Measurements from ENCODE around the gene ACO2. TPM values are rescaled to one million over a fixed set of nuclear protein-coding genes. Genes with fewer than 3 reads are reported as not detected.

The ACO2 gene
- total and polyA plus RNA-seq, 2 of the 13 experiments (the other 11 are each of a cell fraction or from before 2014, with no cell fraction given) = 19.2 to 45.6 TPM

DNA sequence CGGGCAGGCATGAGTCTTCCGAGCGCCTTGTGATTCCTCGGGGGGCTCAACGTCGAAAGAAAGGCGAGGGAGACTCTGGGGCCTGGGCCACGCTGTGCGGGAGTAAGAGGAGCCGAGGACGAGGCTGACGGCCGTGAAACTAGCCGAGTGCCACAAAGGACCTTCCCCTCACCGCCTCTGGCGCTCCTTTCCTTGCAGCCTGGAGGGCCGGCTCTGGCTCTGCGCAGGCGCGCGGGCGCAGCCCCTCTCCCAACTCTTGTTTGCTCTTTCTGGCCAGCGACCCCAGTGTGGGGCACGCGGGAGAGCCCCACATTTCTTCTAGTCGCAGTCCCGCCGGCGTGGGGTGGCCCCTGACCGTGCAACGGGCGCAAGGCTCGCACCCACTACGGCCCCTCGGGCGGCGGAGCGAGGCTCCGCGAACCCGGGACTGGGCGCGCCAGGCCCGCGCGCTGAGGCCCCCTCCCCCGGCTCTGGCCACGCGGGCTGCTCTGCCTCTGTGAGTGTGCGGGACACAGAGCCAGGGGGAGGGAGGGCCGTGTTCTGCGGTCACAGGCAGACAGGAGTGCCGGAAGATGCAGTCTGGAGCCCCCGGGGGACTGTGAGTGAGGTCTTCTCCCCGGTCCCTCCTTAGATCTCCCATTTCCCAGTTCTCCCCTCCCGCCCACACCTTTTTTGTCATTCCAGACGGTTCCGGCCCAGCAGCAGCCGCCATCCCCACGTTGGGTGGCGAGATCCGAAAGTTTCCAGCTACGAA, 21.3 kb upstream of the ACO2 start (continued):
- TF ChIP-seq ZFP37 (CRISPR knock-in tag; IDR thresholded peaks at IDR 0.05; ENCODE audit: borderline replicate concordance) (no peak), YY1 (IDR thresholded peaks at IDR 0.05; ENCODE audit: insufficient read depth, insufficient replicate concordance, low read depth, low read length) (peak; percentile 9), KLF16 (CRISPR knock-in tag; IDR thresholded peaks at IDR 0.05) (peak in 1 of 2 experiments; percentile 15; a peak in 1 of 4 replicates), KDM6A (CRISPR knock-in tag; IDR thresholded peaks at IDR 0.05; ENCODE audit: low read depth) (no peak), RARA (CRISPR knock-in tag; IDR thresholded peaks at IDR 0.05) (peak; percentile 1; the same call in 1 of the 2 replicates), RAD21 (CRISPR knock-in tag; IDR thresholded peaks at IDR 0.05) (peak; percentile 60; the same call in 1 of the 2 replicates), AGO2 (optimal IDR thresholded peaks at IDR 0.05; ENCODE audit: low read depth, low read length) (peak; percentile 98), ZNF121 (CRISPR knock-in tag; IDR thresholded peaks at IDR 0.05) (no peak), SALL2 (CRISPR knock-in tag; IDR thresholded peaks at IDR 0.05) (no peak), ZSCAN22 (CRISPR knock-in tag; IDR thresholded peaks at IDR 0.05) (0 out of 2 replicates have a peak, but pooled peaks have one; percentile 9), FOXA3 (CRISPR knock-in tag; IDR thresholded peaks at IDR 0.05) (peak; percentile 11; the same call in 1 of the 2 replicates), ZNF768 (CRISPR knock-in tag; IDR thresholded peaks at IDR 0.05) (0 out of 2 replicates have a peak, but pooled peaks have one; percentile 15), IKZF1 (IDR thresholded peaks at IDR 0.05) (no peak), ZNF441 (CRISPR knock-in tag; IDR thresholded peaks at IDR 0.05; ENCODE audit: borderline replicate concordance) (no peak), SRY (CRISPR knock-in tag; IDR thresholded peaks at IDR 0.05) (0 out of 2 replicates have a peak, but pooled peaks have one; percentile 19), ZNF577 (CRISPR knock-in tag; IDR thresholded peaks at IDR 0.05; ENCODE audit: borderline replicate concordance, low read depth) (no peak), ZNF775 (CRISPR knock-in tag; IDR thresholded peaks at IDR 0.05; ENCODE audit: borderline replicate concordance) (0 out of 2 replicates have a peak, but pooled peaks have one; percentile 41)
- TF ChIP-seq, protein P1, sequence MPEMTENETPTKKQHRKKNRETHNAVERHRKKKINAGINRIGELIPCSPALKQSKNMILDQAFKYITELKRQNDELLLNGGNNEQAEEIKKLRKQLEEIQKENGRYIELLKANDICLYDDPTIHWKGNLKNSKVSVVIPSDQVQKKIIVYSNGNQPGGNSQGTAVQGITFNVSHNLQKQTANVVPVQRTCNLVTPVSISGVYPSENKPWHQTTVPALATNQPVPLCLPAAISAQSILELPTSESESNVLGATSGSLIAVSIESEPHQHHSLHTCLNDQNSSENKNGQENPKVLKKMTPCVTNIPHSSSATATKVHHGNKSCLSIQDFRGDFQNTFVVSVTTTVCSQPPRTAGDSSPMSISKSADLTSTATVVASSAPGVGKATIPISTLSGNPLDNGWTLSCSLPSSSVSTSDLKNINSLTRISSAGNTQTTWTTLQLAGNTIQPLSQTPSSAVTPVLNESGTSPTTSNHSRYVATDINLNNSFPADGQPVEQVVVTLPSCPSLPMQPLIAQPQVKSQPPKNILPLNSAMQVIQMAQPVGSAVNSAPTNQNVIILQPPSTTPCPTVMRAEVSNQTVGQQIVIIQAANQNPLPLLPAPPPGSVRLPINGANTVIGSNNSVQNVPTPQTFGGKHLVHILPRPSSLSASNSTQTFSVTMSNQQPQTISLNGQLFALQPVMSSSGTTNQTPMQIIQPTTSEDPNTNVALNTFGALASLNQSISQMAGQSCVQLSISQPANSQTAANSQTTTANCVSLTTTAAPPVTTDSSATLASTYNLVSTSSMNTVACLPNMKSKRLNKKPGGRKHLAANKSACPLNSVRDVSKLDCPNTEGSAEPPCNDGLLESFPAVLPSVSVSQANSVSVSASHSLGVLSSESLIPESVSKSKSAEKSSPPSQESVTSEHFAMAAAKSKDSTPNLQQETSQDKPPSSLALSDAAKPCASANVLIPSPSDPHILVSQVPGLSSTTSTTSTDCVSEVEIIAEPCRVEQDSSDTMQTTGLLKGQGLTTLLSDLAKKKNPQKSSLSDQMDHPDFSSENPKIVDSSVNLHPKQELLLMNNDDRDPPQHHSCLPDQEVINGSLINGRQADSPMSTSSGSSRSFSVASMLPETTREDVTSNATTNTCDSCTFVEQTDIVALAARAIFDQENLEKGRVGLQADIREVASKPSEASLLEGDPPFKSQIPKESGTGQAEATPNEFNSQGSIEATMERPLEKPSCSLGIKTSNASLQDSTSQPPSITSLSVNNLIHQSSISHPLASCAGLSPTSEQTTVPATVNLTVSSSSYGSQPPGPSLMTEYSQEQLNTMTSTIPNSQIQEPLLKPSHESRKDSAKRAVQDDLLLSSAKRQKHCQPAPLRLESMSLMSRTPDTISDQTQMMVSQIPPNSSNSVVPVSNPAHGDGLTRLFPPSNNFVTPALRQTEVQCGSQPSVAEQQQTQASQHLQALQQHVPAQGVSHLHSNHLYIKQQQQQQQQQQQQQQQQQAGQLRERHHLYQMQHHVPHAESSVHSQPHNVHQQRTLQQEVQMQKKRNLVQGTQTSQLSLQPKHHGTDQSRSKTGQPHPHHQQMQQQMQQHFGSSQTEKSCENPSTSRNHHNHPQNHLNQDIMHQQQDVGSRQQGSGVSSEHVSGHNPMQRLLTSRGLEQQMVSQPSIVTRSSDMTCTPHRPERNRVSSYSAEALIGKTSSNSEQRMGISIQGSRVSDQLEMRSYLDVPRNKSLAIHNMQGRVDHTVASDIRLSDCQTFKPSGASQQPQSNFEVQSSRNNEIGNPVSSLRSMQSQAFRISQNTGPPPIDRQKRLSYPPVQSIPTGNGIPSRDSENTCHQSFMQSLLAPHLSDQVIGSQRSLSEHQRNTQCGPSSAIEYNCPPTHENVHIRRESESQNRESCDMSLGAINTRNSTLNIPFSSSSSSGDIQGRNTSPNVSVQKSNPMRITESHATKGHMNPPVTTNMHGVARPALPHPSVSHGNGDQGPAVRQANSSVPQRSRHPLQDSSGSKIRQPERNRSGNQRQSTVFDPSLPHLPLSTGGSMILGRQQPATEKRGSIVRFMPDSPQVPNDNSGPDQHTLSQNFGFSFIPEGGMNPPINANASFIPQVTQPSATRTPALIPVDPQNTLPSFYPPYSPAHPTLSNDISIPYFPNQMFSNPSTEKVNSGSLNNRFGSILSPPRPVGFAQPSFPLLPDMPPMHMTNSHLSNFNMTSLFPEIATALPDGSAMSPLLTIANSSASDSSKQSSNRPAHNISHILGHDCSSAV (CRISPR knock-in tag; IDR thresholded peaks at IDR 0.05; ENCODE audit: borderline replicate concordance) = no peak
- TF ChIP-seq, protein P2, sequence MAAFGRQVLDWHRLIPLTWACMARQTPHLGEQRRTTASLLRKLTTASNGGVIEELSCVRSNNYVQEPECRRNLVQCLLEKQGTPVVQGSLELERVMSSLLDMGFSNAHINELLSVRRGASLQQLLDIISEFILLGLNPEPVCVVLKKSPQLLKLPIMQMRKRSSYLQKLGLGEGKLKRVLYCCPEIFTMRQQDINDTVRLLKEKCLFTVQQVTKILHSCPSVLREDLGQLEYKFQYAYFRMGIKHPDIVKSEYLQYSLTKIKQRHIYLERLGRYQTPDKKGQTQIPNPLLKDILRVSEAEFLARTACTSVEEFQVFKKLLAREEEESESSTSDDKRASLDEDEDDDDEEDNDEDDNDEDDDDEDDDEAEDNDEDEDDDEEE (CRISPR knock-in tag; IDR thresholded peaks at IDR 0.05) = 0 out of 2 replicates have a peak, but pooled peaks have one; percentile 64
- TF ChIP-seq, protein P3, sequence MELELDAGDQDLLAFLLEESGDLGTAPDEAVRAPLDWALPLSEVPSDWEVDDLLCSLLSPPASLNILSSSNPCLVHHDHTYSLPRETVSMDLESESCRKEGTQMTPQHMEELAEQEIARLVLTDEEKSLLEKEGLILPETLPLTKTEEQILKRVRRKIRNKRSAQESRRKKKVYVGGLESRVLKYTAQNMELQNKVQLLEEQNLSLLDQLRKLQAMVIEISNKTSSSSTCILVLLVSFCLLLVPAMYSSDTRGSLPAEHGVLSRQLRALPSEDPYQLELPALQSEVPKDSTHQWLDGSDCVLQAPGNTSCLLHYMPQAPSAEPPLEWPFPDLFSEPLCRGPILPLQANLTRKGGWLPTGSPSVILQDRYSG (CRISPR knock-in tag; IDR thresholded peaks at IDR 0.05) = 0 out of 2 replicates have a peak, but pooled peaks have one; percentile 26

All from HepG2 (cell line).